GM13976 (cell line): ENCODE measurements around the gene ARTN.

Experiments
- DNase-seq: peaks from one replicate; pipeline ENCODE4 v3.0.0; 2012; ENCODE audit warnings: low spot score
- in situ Hi-C: fragments of 300-500 bp; cut with MboI; formaldehyde crosslinking; loops from one replicate; pipeline ENCODE4 v1.12.0; 2022; ENCODE audit warnings: low sequenced_read_pairs, mixed read lengths, inconsistent platforms; ENCODE audit not compliant: unreplicated experiment
- TF ChIP-seq, protein P1 (sequence below): IDR thresholded peaks from 2 replicates; pipeline ENCODE4 v1.5.1; 2012; ENCODE audit warnings: borderline replicate concordance, mild to moderate bottlenecking; ENCODE audit not compliant: insufficient read depth; ENCODE audit errors: extremely low read depth, missing control alignments, control extremely low read depth

Gene ARTN

GRCh38 chr1:43979528-43980254 lies 46.1 kb downstream of the ARTN start:
- in situ Hi-C loops: no loop called here
- peak; percentile 71 for DNase-seq
- TF ChIP-seq, protein P1, sequence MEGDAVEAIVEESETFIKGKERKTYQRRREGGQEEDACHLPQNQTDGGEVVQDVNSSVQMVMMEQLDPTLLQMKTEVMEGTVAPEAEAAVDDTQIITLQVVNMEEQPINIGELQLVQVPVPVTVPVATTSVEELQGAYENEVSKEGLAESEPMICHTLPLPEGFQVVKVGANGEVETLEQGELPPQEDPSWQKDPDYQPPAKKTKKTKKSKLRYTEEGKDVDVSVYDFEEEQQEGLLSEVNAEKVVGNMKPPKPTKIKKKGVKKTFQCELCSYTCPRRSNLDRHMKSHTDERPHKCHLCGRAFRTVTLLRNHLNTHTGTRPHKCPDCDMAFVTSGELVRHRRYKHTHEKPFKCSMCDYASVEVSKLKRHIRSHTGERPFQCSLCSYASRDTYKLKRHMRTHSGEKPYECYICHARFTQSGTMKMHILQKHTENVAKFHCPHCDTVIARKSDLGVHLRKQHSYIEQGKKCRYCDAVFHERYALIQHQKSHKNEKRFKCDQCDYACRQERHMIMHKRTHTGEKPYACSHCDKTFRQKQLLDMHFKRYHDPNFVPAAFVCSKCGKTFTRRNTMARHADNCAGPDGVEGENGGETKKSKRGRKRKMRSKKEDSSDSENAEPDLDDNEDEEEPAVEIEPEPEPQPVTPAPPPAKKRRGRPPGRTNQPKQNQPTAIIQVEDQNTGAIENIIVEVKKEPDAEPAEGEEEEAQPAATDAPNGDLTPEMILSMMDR: no peak

DNA sequence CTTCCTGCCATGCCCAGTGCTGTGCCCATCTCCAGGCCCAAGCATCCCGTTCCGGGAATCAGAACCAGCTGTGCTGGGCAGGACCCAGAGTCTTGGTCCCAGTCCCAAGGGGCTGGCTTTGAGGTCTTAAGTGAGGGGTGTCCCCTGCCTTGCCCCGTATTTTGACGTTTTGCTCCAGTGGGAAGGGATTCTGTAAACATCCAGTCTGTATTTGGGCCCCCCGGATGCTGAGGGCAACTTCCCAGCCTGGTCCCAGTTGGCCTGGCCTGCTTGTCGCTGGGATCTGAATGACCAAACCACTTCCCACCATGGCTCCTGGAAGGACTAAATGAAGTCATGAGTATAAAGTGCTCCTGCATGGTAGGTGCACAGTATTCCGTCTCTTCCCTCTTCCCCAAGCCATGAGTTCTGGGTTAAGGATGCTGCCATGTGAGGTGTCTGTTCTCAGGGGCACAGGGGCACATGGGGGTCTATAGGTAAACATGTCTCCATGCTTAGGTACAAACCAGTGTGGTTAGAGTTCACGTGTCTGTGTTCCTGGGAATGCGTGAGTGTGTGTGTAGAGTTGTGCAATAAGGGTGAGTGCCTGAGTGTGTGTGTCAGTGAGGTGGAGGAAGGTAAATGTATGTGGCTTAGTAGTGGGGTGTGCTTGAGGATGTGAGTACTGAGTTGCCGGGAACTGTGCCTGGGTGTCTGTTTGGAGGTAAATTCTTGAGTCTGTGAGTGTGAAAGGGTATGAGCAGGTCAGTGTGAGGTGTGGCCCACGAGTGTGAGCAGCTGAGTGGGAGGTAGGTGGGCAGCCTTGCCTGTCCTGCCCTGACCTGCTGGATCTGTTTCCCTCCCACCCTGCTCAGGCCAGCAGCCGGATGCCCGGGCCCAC lies 46.9 kb downstream of the ARTN start:
- TF ChIP-seq, protein P1: no peak
- in situ Hi-C loops: no loop called here
- DNase-seq: no peak

GRCh38 chr1:43981135-43981491 lies 47.5 kb downstream of the ARTN start:
- DNase-seq: no peak
- TF ChIP-seq, protein P1: no peak

GRCh38 chr1:43981636-43982035 lies 48.0 kb downstream of the ARTN start:
- TF ChIP-seq, protein P1: no peak
- DNase-seq: no peak
- in situ Hi-C loops: no loop called here

More at GRCh38 chr1:43981135-43981491, 47.5 kb downstream of the ARTN start:
- in situ Hi-C loops: no loop called here

DNA sequence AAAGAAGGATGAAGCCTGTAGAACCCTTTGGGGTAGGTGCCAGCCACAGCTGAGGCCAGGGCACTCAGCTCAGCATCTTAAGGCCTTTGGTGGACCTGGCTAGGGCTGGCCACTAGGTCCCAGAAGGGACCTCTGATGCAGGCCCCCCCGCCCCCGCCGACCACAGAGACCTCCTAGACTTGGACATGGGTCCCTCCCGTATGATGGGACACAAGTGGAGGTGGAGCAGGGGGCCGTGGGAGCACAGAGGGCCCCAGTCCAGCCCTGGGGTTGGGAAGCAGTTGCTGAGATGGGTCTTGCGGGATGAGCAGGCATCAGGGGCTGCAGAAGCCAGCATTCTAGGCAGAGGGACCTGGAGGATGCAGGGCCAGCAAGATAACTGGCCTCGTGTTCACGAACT lies 48.6 kb downstream of the ARTN start:
- TF ChIP-seq, protein P1: no peak
- in situ Hi-C loops: no loop called here
- no peak for DNase-seq

DNA sequence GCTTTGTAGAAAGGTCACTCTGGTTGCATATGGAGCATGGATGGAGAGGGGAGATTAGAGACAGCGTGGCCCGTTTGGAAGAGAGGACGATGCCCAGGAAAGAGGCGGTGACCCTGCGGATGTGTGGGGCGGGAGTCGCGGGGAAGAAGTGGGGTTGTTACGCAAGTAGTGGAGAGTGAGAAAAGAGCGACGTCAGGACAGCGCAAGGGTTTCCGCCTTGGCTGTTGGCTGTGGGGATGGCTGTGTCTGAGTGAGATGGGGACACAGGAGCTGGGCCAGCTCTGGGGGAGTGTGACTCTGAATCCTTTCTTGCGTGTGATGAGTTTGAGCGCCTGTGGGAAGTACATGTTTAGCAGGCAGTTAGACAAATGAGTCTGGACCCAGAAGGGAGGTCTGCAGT lies 49.2 kb downstream of the ARTN start:
- in situ Hi-C loops: no loop called here
- no peak for DNase-seq
- TF ChIP-seq, protein P1: no peak
